Measurements from ENCODE around the gene MAP3K5.
A peak's percentile ranks its signal among the peaks of the same experiment; 100 is the strongest.

Gene MAP3K5

GRCh38 chr6:136528477-136528876 lies 263.8 kb downstream of the MAP3K5 start:
- peak in 1 of 3 experiments; percentile 23 for DNase-seq

- no peak for DNase-seq
Measured at GRCh38 chr6:136527831-136528230, 264.4 kb downstream of the MAP3K5 start.

- DNase-seq = no peak
Measured at GRCh38 chr6:136526937-136527336, 265.3 kb downstream of the MAP3K5 start.

- peak; percentile 30 to 93 (median 87) for DNase-seq
Measured at GRCh38 chr6:136526196-136526930, 265.9 kb downstream of the MAP3K5 start.

GRCh38 chr6:136525586-136526195 lies 266.6 kb downstream of the MAP3K5 start:
- peak in 2 of 3 experiments; percentile 57 to 83 for DNase-seq

- DNase-seq = peak in 2 of 3 experiments; percentile 78 to 94
Measured at GRCh38 chr6:136524936-136525413, 267.3 kb downstream of the MAP3K5 start.

- DNase-seq = peak in 2 of 3 experiments; percentile 57 to 94
Measured at GRCh38 chr6:136524339-136524935, 267.8 kb downstream of the MAP3K5 start.

- DNase-seq = no peak
Measured at GRCh38 chr6:136523196-136523595, 269.1 kb downstream of the MAP3K5 start.

GRCh38 chr6:136522636-136523035 lies 269.6 kb downstream of the MAP3K5 start:
- no peak for DNase-seq

- no peak for DNase-seq
Measured at GRCh38 chr6:136521911-136522310, 270.4 kb downstream of the MAP3K5 start.

GRCh38 chr6:136521427-136521826 lies 270.9 kb downstream of the MAP3K5 start:
- DNase-seq = no peak

- DNase-seq = no peak
Measured at GRCh38 chr6:136520517-136520916, 271.8 kb downstream of the MAP3K5 start.

- no peak for DNase-seq
Measured at GRCh38 chr6:136517582-136517981, 274.7 kb downstream of the MAP3K5 start.

- DNase-seq = peak in 2 of 3 experiments; percentile 58 to 89
Measured at GRCh38 chr6:136517002-136517401, 275.3 kb downstream of the MAP3K5 start.

- DNase-seq = no peak
Measured at GRCh38 chr6:136514591-136514990, 277.7 kb downstream of the MAP3K5 start.

GRCh38 chr6:136511926-136512325 lies 280.4 kb downstream of the MAP3K5 start:
- no peak for DNase-seq

GRCh38 chr6:136511397-136511796 lies 280.9 kb downstream of the MAP3K5 start:
- peak in 2 of 3 experiments; percentile 18 to 55 for DNase-seq

- no peak for DNase-seq
Measured at GRCh38 chr6:136510782-136511181, 281.5 kb downstream of the MAP3K5 start.

- DNase-seq = no peak
Measured at GRCh38 chr6:136510299-136510698, 282.0 kb downstream of the MAP3K5 start.

- DNase-seq = no peak
Measured at GRCh38 chr6:136508725-136509392, 283.4 kb downstream of the MAP3K5 start.
